ENCODE measurements around the gene LKAAEAR1. TPM values are rescaled to one million over a fixed set of nuclear protein-coding genes. Genes with fewer than 3 reads are reported as not detected.

The LKAAEAR1 gene
- total and polyA plus RNA-seq, 2 experiments from 2014 or later = 1.2 TPM; not detected in 1

DNA sequence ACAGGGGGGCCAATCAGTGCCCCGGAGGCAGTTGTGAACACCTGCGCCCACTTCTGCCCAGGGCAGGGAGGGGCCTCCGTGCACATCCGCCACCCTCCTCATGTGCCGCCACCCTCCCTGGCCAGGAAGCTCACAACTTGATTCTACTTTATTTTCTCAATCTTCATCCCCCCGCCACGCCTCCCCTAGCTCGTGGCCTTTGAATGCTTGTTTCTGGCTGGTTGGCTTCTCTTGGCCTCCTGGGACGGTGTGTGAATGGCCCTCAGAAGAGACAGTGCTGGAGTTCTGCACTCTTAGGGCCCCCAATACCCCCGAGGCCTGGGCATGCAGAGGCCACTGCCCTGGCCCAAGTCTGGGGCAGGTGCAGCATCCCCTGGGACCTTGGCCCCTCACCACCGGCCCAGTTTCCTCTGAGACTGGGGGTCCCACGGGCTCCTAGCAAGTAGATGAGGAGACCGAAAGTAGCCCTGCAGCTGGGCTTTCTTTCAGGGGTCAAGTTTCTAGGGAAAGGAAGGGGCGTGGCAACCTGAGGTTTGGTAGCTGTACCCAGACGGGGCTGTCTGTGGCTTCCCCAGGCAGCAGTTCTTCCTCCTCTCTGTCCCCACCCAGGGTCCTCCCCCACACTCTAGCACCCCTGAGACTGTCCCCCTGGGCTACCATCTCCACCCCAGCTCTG is 6.2 kb downstream of the LKAAEAR1 start:
- WGBS (ENCODE audit: low lambda C conversion rate, missing lambda C conversion rate) = 76% methylated on average over 15 of the region's 15 CpGs
- no peak overlapping the region for H3K27ac ChIP-seq
- H3K4me3 ChIP-seq = no peak overlapping the region

DNA sequence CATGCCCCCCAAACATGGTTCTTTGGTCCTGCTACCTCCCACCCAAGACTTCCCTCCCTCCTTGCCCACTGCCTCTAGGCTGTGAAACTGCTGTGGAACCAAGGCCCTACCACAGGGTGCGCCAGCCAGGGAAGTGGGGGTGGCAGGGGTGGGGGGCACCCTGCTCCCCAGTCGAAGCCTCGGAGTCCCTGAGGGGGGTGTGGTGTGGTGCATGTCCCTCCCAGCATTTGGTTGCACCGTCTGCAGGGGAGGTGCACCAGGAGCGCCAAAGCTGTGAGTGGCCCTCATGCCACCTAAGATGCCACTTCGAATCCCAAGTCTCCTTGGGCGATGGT is 6.7 kb downstream of the LKAAEAR1 start:
- DNase-seq (ENCODE audit: low spot score) = no peak
- WGBS (ENCODE audit: low lambda C conversion rate, missing lambda C conversion rate) = 91% methylated on average over 7 of the region's 7 CpGs
- H3K4me2 ChIP-seq = no peak overlapping the region
- no peaks in the 10 kb centered on the region for H3K9me3 ChIP-seq (ENCODE audit: low read depth)
- H3K4me3 ChIP-seq = no peak overlapping the region
- no peaks in the 10 kb centered on the region for H4K20me1 ChIP-seq (ENCODE audit: insufficient read depth, poor library complexity, severe bottlenecking)
- H3K27me3 ChIP-seq = peaks cover 5% of the 10 kb centered on the region
- H3K9me2 ChIP-seq (replicated peaks; ENCODE audit: insufficient read depth) = no peaks in the 10 kb centered on the region
- no peaks in the 10 kb centered on the region for H3K79me2 ChIP-seq
- no peaks in the 10 kb centered on the region for H3K36me3 ChIP-seq (replicated peaks; ENCODE audit: insufficient read depth, low read depth)
- no peak overlapping the region for H3K27ac ChIP-seq
- H2AFZ ChIP-seq = no peak overlapping the region
- peaks cover 9% of the 10 kb centered on the region for H3K4me1 ChIP-seq (ENCODE audit: insufficient read depth)
- TF ChIP-seq EZH2phosphoT487 (IDR thresholded peaks at IDR 0.05; ENCODE audit: low read depth, severe bottlenecking, unreplicated experiment) = no peak
- TF ChIP-seq, protein P1, sequence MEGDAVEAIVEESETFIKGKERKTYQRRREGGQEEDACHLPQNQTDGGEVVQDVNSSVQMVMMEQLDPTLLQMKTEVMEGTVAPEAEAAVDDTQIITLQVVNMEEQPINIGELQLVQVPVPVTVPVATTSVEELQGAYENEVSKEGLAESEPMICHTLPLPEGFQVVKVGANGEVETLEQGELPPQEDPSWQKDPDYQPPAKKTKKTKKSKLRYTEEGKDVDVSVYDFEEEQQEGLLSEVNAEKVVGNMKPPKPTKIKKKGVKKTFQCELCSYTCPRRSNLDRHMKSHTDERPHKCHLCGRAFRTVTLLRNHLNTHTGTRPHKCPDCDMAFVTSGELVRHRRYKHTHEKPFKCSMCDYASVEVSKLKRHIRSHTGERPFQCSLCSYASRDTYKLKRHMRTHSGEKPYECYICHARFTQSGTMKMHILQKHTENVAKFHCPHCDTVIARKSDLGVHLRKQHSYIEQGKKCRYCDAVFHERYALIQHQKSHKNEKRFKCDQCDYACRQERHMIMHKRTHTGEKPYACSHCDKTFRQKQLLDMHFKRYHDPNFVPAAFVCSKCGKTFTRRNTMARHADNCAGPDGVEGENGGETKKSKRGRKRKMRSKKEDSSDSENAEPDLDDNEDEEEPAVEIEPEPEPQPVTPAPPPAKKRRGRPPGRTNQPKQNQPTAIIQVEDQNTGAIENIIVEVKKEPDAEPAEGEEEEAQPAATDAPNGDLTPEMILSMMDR (IDR thresholded peaks at IDR 0.05; ENCODE audit: poor library complexity) = no peak
- TF ChIP-seq EZH2 (IDR thresholded peaks at IDR 0.05; ENCODE audit: borderline replicate concordance) = no peak

More for the DNA sequence above, 6.2 kb downstream of the LKAAEAR1 start:
- Histone ChIP-seq H3K9me2 (replicated peaks; ENCODE audit: insufficient read depth) (no peaks in the 10 kb centered on the region), H3K27me3 (peaks cover 8% of the 10 kb centered on the region), H3K79me2 (no peaks in the 10 kb centered on the region), H4K20me1 (ENCODE audit: insufficient read depth, poor library complexity, severe bottlenecking) (no peaks in the 10 kb centered on the region), H3K9me3 (ENCODE audit: low read depth) (no peaks in the 10 kb centered on the region), H3K36me3 (replicated peaks; ENCODE audit: insufficient read depth, low read depth) (no peaks in the 10 kb centered on the region), H3K4me2 (peak overlapping the region; percentile 98), H3K4me1 (ENCODE audit: insufficient read depth) (peaks cover 9% of the 10 kb centered on the region), H2AFZ (no peak overlapping the region)
- TF ChIP-seq, protein P1 (IDR thresholded peaks at IDR 0.05; ENCODE audit: poor library complexity) = no peak
- TF ChIP-seq EZH2phosphoT487 (IDR thresholded peaks at IDR 0.05; ENCODE audit: low read depth, severe bottlenecking, unreplicated experiment) (no peak), EZH2 (IDR thresholded peaks at IDR 0.05; ENCODE audit: borderline replicate concordance) (no peak)
- no peak for DNase-seq (ENCODE audit: low spot score)

DNA sequence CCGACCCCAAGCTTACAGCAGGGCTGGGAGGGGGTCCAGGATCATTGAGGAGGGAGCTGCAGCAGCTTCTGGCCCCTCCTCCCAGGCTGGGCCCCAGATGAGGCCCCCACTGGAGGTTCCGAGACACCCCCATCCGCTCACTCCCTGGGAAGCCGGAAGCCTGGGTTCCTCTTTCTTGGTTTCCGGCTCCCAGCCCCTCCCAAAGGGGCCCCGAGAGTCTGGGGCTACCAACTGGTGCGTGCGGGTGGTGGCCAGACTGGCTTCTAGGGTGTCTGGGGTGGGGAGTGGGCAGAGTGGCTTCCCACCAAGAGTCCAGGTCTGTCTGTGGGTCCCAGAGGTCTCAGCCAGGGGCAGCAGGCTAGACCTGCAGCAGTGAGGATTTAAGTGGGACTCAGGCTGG is 7.1 kb downstream of the LKAAEAR1 start:
- no peaks in the 10 kb centered on the region for H3K9me3 ChIP-seq (ENCODE audit: low read depth)

More for the DNA sequence above, 7.1 kb downstream of the LKAAEAR1 start:
- peaks cover 5% of the 10 kb centered on the region for H3K27me3 ChIP-seq
- H3K4me2 ChIP-seq = no peak overlapping the region
- H3K4me3 ChIP-seq = no peak overlapping the region
- H3K4me1 ChIP-seq (ENCODE audit: insufficient read depth) = peaks cover 9% of the 10 kb centered on the region
- H3K9me2 ChIP-seq (replicated peaks; ENCODE audit: insufficient read depth) = no peaks in the 10 kb centered on the region
- H3K79me2 ChIP-seq = no peaks in the 10 kb centered on the region
- TF ChIP-seq EZH2phosphoT487 (IDR thresholded peaks at IDR 0.05; ENCODE audit: low read depth, severe bottlenecking, unreplicated experiment) (no peak), EZH2 (IDR thresholded peaks at IDR 0.05; ENCODE audit: borderline replicate concordance) (no peak)
- TF ChIP-seq, protein P1 (IDR thresholded peaks at IDR 0.05; ENCODE audit: poor library complexity) = no peak
- 97% methylated on average over 7 of the region's 8 CpGs for WGBS (ENCODE audit: low lambda C conversion rate, missing lambda C conversion rate)
- no peak overlapping the region for H2AFZ ChIP-seq
- H3K36me3 ChIP-seq (replicated peaks; ENCODE audit: insufficient read depth, low read depth) = no peaks in the 10 kb centered on the region
- no peak overlapping the region for H3K27ac ChIP-seq
- no peaks in the 10 kb centered on the region for H4K20me1 ChIP-seq (ENCODE audit: insufficient read depth, poor library complexity, severe bottlenecking)
- no peak for DNase-seq (ENCODE audit: low spot score)

All from hepatocyte (in vitro differentiated cells).